Stimulated activated CD8-positive, alpha-beta memory T cell treated with anti-CD3 and anti-CD28 coated beads, Interleukin-12 subunit alpha, Interleukin-12 subunit beta, amount 100 ng/mL, for 24 hours (primary cell): ENCODE results near the gene IQSEC2.

Experiments used
- DNase-seq: peaks from one replicate; pipeline ENCODE4 v3.0.0-alpha.2; 2020; ENCODE audit errors: extremely low read depth

Gene IQSEC2

GRCh38 chrX:53305219-53305995 lies 24.0 kb upstream of the IQSEC2 start:
- DNase-seq: no peak

- DNase-seq: no peak
Observed at GRCh38 chrX:53303195-53303594, 21.8 kb upstream of the IQSEC2 start.

- no peak for DNase-seq
Observed at GRCh38 chrX:53300157-53300556, 18.8 kb upstream of the IQSEC2 start.

- no peak for DNase-seq
Observed at GRCh38 chrX:53294024-53294648, 12.8 kb upstream of the IQSEC2 start.

GRCh38 chrX:53291596-53291995 lies 10.2 kb upstream of the IQSEC2 start:
- no peak for DNase-seq

GRCh38 chrX:53290441-53291041 lies 9.2 kb upstream of the IQSEC2 start:
- no peak for DNase-seq

- DNase-seq: no peak
Observed at GRCh38 chrX:53288189-53288588, 6.8 kb upstream of the IQSEC2 start.

- no peak for DNase-seq
Observed at GRCh38 chrX:53287493-53288138, 6.2 kb upstream of the IQSEC2 start.

- no peak for DNase-seq
Observed at GRCh38 chrX:53286171-53286570, 4.8 kb upstream of the IQSEC2 start.

GRCh38 chrX:53285591-53285990 lies 4.2 kb upstream of the IQSEC2 start:
- no peak for DNase-seq

- no peak for DNase-seq
Observed at GRCh38 chrX:53284684-53285447, 3.5 kb upstream of the IQSEC2 start.

GRCh38 chrX:53283567-53283966 lies 2.2 kb upstream of the IQSEC2 start:
- DNase-seq: no peak

GRCh38 chrX:53283099-53283498 lies 1.7 kb upstream of the IQSEC2 start:
- DNase-seq: no peak

- no peak for DNase-seq
Observed at GRCh38 chrX:53281963-53282695, 745 bp upstream of the IQSEC2 start.

- no peak for DNase-seq
Observed at GRCh38 chrX:53280331-53281320, 758 bp downstream of the IQSEC2 start.

- no peak for DNase-seq
Observed at GRCh38 chrX:53279296-53280237, 1.8 kb downstream of the IQSEC2 start.

GRCh38 chrX:53272808-53273337 lies 8.5 kb downstream of the IQSEC2 start:
- DNase-seq: no peak

- no peak for DNase-seq
Observed at GRCh38 chrX:53269536-53270107, 11.8 kb downstream of the IQSEC2 start.
